ENCODE results near the gene NAV1.
"Not testable (repeated sequence)": the region's sequence is repeated elsewhere in the genome, so short reads cannot be mapped to it uniquely, and the experiment has no call there.

The NAV1 gene

DNA sequence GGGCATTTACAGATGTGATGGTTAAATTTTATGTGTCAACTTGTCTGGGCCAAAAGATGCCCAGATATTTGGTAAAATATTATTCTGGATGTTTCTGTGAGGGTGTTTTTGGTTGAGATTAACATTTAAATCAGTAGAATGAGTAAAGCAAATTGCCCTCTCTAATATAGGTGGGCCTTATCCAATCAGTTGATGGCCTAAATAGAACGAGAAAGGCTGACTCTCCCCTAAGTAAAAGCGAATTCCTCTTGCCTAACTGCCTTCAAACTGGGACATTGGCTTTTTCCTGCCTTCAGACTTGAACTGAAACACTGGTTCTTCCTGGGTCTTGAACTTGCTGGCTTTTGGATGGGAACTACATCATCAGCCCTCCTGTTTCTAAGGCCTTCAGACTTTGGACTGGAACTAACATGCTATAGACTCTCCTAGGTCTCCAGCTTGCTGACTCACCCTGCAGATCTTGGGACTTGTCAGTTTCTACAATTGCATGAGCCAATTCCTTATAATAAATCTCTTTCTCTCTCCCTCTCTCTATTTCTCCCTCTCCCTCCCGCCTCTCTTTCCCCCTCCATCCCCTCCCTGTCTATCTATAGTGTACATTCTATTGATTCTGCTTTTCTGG is 10.2 kb upstream of the NAV1 start:
- no peak for DNase-seq

DNA sequence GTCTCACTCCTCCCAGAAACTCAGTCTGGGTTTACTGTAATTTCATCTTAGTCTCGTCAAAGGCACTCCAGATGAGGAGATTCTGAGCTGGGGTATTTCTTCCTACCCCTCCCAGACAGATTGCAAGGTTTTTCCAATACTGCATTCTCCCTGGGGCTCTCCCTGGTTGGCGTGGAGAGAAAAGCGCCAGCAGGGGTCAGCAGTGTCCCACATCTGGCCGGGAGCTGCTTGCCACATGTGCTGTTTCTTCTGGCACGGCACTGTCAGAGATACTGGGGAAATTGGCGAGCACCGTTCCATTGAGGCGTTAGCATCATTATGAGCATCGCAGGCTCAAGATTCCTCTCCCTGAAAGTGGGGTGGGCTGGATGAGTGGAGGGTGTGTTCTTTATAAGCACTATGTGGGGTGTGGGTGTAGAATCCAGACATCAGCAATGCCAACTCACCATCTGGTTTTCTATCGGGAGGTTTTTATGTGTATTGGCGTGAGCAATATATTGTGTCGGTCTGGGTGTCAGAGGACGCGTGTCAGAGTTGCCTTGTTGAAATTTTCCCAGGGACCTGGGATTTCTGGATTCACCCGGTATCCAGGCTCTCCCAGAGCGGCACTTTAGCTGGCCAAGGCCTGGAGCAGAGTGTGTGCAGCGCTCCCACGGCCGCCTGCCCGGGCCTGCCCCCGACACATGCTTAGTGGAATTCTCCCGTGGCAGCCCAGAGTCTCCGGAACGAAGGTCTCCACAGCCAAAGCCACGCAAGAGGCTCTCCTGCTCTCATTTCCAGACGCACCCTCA is 8.0 kb upstream of the NAV1 start:
- no peak for DNase-seq

GRCh38 chr1:201531551-201532425 is 7.1 kb upstream of the NAV1 start:
- no peak for DNase-seq

GRCh38 chr1:201533836-201534235 is 5.1 kb upstream of the NAV1 start:
- no peak for DNase-seq

- no peak for DNase-seq
Observed at GRCh38 chr1:201535046-201535918, 3.6 kb upstream of the NAV1 start.

GRCh38 chr1:201535919-201536245 is 3.0 kb upstream of the NAV1 start:
- no peak for DNase-seq

- DNase-seq = no peak
Observed at GRCh38 chr1:201536558-201536957, 2.4 kb upstream of the NAV1 start.

DNA sequence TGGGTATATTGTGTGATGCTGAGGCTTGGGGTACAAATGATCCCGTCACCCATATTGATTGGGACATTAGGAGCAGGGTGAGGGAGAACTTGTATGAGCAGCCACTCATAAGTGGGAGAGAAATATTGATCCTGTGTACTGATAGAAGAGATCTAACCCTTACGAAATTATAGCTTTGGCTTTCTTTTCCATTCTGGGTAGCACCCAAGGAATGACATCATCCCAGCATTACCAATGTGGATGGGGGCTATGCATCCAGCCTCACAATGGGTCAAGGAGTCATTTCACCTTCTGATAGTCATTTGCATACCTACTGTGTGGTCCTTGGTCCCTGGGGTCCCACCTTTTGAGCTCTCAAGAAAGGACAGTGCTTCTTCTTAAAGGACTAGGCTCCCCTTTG is 1.9 kb upstream of the NAV1 start:
- no peak for DNase-seq

GRCh38 chr1:201537467-201537866 is 1.5 kb upstream of the NAV1 start:
- no peak for DNase-seq

GRCh38 chr1:201537891-201538611 is 876 bp upstream of the NAV1 start:
- no peak for DNase-seq

DNA sequence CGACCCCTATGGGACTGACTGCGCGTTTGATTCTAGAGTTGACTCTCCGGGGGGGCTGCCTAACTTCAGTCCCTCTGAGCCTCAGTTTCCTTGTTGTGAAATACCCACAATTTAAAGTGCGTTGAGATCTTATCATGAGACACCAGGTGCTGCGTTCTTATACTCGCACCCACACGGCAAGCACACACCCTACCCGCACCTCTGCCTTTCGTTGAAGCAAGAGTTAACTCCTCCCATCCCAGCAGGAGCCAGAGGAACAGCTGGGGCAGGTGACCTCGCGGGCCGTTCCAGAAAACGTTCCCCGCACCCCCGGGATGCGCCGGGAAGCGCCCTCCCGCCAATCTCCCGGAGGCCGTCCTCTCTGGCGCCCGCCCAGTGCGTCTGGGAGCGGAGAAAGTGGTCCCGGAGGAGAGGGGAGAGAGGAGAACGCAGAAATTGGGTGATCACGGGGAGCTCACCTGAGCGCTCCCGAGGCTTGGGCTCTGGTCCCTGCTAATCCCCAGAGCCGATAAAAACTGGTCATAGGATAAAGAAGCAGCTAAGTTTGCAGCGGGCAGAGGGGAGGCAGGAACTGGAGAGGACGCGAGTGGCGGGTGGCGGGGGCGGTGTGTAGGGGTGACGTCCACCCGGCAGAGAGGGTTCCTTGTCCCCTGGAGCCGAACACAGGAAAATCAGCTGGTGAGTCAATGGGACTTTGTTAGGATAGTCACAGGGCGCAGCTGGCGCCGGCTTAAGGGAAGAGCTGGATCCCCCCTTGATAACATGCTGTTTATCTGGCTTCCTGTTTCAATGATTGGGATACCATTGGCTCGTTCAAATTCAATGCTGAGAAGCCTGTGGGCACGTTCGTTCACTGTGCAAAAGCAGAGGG is 869 bp downstream of the NAV1 start:
- no peak for DNase-seq

GRCh38 chr1:201540846-201541735 is 2.2 kb downstream of the NAV1 start:
- no peak for DNase-seq

DNA sequence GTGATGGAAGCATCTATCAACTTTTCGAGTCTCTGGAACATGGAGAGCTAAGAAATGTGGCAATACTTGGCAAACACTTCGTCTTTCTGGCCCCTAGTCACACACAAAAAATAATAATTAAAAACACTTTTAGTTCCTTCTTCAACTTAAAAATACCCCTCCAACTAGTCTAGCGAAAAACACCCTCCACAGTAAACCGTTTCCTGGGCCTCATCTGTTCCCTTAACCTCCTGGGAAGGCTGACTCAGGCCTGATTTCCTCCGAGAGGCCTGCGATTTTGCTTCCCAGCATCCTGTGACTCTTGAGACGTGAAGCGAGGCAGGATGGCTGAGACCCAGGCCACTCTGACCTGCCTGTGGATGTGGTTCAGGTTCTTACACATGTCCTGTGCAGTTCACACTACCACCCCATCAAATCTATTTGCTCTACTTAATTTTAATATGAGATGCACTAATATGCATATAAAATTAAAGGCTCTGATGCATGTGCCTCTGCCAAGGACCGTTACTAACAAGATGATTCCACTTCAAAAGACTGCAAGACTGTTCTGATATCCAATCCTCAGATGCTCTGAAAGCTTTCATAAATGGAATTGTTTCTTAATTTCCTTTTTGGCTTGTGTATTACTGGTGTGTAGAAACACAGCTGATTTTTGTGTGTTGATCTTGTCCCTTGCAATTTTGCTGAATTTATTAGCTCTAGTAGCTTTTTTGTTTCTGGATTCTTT is 3.5 kb downstream of the NAV1 start:
- no peak for DNase-seq

DNA sequence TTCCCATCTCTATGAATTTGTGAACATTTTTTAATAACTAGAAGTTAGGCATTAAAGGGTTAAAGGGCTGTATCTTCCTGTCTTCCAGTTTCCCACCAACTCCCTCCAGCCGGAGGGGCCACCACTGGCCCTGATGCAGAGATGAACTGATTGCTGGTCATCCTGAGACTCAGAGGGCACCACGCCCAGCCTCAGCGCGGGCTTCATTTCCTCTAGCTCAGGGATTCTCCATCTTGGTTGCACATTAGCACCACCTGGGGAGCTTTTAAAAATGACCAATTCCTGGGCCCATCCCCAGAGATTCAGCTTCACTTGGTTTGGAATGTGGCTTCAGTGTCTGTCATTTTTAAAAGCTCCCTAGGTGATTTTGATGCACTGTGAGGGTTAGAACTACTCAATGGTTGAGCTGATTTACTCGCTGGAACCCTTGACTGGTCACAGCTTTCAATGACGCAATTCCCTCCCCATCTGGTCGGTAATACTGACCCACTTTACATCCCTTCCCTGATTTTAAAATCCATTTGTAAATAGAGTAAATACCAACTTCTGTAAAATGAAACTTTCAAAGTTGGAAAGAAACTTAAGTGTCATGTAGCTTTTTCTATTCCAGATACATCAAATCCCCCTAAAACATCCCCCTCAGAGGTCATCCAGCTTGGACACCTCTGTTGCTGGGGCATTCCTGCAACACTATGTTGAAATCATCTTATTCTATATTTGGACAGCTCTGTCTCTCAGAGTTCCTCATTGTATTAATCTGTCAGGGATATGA is 5.1 kb downstream of the NAV1 start:
- no peak for DNase-seq

DNA sequence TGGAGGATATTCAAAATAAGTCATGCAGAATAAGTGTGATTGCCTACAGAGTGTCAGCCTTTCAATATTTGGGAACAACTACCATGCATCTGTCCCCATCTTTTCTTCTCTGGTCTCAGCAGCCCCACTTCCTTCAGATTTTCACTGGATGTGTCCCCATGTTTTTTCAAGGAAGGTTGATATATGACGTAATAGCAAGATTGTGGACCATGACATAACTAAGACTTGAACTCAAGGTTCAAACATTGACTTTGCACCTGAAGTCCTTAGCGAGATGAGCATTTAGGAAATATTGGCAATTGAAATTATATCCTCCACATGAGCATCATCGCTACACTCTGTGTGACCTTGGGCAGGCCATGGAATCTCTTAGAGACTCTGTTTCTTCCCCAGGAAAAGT is 5.8 kb downstream of the NAV1 start:
- no peak for DNase-seq

- DNase-seq = no peak
Observed at GRCh38 chr1:201545851-201546492, 7.0 kb downstream of the NAV1 start.

- not testable (repeated sequence) for DNase-seq
Observed at GRCh38 chr1:201549522-201549921, 10.6 kb downstream of the NAV1 start.

DNA sequence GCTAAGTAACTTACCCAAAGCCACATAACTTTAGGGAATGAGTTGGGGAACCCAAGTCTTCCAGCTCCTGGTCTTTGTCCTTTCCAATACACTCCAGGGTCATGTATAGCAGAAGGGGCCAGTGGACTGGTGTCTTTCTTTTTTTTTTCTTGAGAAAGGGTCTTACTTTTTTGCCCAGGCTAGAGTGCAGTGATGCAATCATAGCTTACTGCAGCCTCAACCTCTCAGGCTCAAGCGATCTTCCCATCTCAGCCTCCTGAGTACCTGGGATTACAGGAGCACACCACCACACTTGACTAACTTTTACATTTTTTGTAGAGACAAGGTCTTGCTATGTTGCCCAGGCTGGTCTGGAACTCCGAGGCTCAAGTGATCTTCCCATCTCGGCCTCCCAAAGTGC is 12.2 kb downstream of the NAV1 start:
- DNase-seq = no peak

All from activated gamma-delta T cell treated with Interleukin-2 at 50 U/mL for 16 hours (primary cell).